Activated naive CD4-positive, alpha-beta T cell treated with anti-CD3 and anti-CD28 coated beads, Interleukin-2, amount 50 U/mL, for 16 hours (primary cell): ENCODE results near the gene COBL.

Experiments
- DNase-seq: peaks from one replicate; pipeline ENCODE4 v3.0.0-alpha.2; 2020

Gene COBL

DNA sequence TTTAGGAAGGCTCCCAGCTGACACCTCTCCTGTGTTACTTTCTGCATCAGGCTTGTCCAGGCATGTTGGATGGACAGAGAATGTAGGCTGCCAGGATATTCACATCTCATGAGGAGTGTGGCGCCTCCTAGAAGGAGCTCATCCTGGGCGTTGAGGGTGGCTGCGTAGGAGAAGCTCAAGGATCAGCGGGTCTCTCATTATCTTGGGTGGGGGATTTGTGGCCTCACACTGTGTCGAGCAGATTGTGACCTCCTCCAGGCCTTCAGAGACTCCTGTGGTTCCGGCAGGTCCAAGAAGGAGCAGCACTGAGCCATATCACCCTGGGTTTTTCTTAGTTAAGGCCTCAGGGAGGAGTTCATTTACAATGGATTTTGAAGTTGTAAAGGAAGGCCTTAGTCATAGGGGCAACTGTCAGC lies 8.7 kb upstream of the COBL start:
- no peak for DNase-seq

DNA sequence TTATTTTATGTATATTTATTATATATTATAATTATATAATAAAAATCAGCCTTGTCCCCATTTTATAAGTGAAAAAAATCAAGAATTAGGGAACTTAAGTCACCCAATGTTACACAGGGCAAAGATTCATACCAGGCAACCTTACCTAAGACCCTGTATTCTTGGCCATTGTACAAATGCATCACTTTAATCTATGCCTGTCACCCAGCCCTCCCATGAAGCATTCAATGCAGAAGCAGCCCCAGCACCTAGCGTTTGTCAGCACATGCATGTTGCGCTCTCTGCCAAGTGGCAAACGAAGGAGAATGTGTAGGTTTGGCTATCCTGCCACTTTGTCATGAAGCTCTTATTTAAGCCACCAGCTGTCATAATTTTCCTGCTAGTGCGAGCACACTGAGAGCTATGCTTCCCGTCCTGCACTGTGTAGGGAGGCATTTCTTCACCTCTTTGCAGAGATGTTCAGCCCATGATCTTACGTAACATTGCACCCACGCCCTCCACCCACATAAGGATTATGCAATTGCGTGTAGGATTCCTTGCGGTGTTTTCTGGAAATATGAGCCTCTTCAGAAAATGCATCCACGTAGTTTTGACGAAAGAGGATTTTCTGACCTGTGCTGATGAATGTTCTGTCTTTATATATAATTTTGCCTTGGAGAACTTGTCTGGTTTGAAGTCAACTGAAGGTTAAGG lies 7.7 kb upstream of the COBL start:
- DNase-seq = no peak

DNA sequence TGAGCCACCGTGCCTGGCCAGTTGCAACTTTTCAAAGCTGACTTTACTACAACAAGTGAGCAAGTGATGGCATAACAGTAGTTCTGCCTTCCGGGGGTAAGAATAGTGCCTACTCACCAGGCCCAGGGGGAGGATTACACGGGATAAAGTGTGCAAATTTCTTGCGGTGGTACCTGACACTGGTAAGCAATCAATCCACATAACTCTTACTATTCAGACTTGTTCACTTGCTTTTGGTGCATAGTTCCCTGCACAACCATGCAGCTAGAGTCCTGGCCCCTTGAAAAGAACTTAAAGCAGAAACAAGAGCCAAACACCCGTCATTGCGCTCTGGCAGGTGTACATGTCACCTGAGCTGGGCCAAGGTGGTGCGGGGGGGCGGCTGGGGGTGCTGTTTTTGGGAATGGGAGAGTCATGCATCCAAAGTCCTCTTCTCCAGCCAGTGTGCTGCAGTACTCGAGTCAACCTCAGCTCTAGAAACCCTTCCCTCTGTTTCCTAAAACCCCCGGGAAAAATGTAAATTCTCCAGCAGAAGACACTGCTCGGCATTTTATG lies 5.4 kb upstream of the COBL start:
- no peak for DNase-seq

- DNase-seq = no peak
These were observed 2.4 kb upstream of the COBL start for GRCh38 chr7:51318886-51319579.

- DNase-seq = no peak
These were observed 1.4 kb upstream of the COBL start for GRCh38 chr7:51318001-51318400.

GRCh38 chr7:51317582-51317910 lies 937 bp upstream of the COBL start:
- no peak for DNase-seq

GRCh38 chr7:51316262-51316665 lies 345 bp downstream of the COBL start:
- no peak for DNase-seq

- DNase-seq = no peak
These were observed 982 bp downstream of the COBL start for GRCh38 chr7:51315393-51316261.

- no peak for DNase-seq
These were observed 1.9 kb downstream of the COBL start for GRCh38 chr7:51314726-51315125.

DNA sequence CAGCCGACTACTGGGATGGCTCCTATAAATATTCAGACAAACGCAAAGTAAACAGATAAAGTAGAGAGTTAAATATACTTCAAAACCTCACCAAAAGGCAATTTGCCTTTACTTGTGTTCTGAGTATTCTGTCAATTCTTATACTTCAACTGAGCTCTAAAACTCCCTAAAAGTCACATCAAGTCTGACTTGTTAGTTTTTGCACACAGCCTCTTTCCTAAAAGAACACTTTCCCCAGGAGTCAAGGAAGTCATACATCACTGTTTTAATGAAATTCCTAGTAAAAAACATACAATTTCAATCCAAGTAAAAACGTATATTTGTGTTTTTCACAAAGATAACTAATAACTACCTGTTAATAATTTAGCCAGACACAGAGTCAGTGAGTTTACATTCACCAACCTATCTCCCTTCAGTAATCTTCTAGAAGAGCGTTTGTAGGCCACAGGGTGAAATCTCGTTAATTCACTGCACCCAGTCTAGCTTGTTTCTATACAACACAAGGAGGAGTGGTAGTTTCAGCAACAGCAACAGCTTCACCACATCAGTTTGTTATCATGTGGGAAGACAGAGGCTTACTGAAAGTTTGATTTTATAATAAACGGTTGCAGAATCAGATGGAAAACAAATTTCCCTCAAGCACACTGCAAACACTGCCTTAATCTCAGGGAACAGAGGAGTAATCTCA lies 2.7 kb downstream of the COBL start:
- DNase-seq = no peak

DNA sequence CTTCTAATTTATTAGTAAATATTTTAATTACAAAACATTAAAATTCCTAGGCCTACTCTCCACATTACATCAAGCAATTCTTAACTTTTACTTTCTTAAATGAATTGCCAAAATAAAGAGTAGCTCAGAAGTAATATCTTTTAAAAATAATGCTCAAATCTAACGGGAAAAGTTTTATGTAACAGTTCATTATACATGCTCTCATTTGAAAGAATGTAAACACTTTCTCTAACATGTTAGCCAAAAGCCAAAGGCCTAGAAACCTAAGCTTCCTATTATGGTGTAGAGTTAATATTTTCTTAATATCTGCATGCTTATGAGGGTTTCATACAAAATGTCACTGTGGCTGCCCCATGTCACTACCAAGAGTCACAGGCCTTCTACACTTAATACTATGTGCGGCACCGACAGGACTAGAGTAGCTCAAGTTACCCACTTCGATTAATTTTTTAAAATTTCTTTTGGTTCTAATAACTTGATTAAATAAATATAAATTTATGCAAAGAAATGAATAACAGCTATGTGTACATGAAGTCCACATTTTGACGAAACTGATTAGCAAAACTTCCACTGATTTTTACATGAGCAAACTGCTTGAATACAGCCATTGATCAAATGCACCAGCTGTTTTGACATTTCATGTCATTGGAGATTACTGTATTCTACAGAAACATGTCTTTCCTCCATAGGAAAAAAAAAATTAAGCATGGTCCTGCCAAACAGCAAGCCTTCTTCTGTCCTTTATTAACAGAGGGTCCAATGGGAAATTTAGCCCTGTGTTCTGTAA lies 3.5 kb downstream of the COBL start:
- no peak for DNase-seq

GRCh38 chr7:51311166-51311565 lies 5.4 kb downstream of the COBL start:
- DNase-seq = no peak

DNA sequence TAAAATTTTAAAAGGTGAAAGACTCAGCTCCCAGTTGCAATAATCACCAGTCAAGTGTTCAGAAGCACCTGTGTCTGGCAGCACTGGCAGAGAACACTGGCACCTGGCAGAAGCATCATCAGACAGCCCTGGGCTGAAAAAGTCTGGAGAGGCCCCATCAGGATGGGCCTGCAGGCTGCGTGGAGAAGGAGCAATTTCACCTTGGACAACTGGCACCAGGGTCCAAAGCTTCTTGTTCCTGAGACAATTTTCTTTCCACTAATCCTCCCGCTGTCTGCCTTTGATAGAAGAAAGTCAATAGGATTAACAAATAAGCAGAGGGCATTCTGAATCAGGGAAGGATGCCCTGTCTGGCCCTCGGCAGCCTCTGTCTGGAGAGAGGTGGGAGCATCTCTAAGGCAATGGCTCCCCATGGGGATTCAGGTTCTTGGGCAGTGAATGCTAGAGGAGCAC lies 6.5 kb downstream of the COBL start:
- DNase-seq = no peak

DNA sequence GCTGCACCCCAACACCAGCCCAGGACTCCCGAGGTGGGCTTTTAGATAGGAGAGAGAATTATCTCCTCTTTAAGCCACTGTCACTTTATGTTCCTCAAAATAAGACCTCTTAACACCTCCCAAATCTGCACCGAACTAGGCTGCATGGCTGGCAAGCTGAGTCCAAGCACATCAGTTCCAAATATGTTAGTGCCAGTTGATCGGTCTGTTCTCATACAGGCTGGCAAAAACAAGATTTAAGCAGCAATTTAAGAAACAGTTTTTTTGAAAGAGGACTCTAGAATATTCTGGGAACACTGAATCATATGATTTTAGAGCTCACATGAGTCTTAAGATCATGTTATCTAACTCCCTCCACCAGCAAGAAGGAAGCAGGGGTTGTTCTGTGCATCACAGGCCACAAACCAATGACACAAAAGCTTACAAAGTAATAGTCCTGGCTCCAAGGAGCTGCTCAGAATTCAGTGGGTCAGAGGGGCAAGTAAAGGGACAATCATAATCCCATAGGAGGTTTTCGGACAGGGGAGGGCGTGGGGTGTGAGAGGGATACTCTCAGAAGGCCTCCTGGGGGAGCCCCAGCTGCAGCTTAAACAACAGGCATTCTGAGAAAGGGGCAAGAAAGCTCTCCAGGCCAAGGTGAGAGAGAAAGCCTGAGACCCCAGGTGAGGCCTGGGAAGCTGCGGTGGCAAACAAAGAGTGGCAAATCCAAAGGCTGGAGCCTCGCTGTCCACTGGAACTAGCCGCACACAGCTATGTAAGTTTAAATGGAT lies 7.1 kb downstream of the COBL start:
- DNase-seq = no peak

DNA sequence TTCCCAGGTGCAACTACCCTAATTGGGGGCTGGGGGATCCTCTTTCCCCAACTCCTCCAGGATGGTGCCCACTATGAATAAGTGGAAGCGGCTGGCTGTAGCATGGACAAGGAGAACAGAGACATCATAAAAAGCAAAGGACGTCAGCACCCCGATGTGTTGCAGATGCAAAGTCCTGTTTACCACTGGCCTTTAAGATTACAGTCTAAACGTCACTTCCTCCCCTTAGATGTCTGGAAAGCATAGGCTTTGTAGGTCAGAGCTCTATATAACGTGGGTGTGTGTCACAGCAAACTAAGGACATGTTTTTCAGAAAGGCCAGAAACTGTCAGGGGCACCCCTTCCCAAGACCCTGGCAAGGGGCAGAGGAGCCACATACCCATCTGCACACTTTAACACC lies 7.9 kb downstream of the COBL start:
- DNase-seq = no peak

DNA sequence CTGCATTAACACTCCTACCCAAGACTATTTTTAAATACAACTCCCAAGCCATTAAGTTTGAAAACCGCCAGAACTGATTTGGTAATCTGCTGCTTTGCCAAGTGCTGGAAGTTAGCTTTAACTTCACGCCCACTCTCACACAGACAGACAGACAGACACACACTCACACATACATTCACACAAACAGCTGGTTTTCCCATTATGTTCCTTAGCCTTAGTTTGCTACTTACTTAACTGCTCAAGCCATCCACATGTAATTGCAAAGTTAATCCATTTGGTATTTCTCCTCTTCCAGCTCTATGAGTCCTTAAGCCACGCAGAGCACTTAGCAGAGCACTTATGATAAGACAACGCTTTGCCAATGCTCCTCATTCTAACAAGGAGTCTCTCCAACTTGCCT lies 8.3 kb downstream of the COBL start:
- no peak for DNase-seq

- DNase-seq = no peak
These were observed 8.9 kb downstream of the COBL start for GRCh38 chr7:51307651-51308210.

DNA sequence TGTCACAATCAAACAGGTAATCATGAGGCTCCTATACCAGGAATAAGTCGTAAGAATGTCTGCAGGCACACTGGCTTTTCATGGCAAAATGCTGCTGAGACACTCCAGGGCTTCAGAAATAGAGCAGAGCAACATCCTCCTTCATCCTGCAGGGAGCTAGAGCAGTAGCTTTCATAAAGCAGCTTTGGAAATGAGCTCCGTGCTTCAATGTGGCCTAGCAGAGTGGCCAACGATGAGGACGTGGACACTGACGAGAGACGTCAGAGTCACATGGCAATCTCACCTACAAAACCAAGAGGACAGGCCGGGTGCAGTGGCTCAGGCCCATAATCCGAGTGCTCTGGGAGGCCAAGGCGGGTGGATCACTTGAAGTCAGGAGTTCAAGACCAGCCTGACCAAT lies 9.8 kb downstream of the COBL start:
- no peak for DNase-seq

GRCh38 chr7:51304729-51305128 lies 11.9 kb downstream of the COBL start:
- DNase-seq = no peak

DNA sequence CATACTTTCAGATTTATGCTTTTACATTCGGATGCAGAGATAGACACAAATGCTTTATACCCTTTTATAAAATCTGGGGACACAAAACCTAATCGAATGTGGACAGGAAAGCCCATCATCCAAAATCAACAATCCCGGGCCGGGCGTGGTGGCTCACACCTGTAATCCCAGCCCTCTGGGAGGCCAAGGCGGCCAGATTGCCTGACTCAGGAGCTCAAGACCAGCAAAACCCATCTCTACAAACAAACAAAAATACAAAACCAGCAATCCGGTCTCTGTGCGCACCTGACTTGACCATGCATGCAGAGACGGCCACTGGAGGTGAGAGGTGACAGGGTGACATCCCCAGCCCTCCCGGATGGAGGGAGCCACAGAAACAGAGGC lies 13.5 kb downstream of the COBL start:
- DNase-seq = no peak

DNA sequence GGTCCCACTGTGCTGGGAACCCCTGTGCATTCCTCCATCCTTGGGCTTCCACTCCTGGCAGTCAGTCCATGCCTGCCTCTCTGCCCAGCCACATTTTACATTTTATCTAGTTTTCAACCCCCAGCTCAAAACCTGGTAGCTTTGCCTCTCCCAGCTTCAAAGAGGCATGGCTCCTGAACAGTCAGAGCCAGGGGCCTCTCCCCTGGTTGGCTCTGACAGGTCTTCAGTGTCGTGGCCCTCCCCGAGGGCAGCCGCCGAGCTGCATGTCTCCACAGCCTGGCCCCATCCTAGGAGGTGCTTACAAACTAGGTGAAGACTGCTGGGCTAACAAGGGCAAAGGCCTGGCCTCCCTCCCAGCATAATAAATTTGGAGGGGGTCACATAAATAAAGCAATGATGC lies 14.8 kb downstream of the COBL start:
- no peak for DNase-seq
